ENCODE data around the gene KCNJ16.

KCNJ16 gene

GRCh38 chr17:70172923-70173322 is 97.9 kb downstream of the KCNJ16 start:
- no peak for DNase-seq

GRCh38 chr17:70173681-70174080 is 98.7 kb downstream of the KCNJ16 start:
- no peak for DNase-seq

- DNase-seq = peak; percentile 27
Measured at GRCh38 chr17:70181376-70181775, 106.4 kb downstream of the KCNJ16 start.

GRCh38 chr17:70181866-70182265 is 106.8 kb downstream of the KCNJ16 start:
- DNase-seq = no peak

GRCh38 chr17:70183508-70183907 is 108.5 kb downstream of the KCNJ16 start:
- no peak for DNase-seq

- DNase-seq = no peak
Measured at GRCh38 chr17:70184207-70184606, 109.2 kb downstream of the KCNJ16 start.

- no peak for DNase-seq
Measured at GRCh38 chr17:70184770-70185169, 109.7 kb downstream of the KCNJ16 start.
